Activated T-helper 9 cell treated with anti-CD3 and anti-CD28 coated beads, Interleukin-2, amount 50 U/mL, for 16 hours (primary cell): Measurements from ENCODE around the gene FCGR2B.
"Not testable (repeated sequence)": the region's sequence is repeated elsewhere in the genome, so short reads cannot be mapped to it uniquely, and the experiment has no call there.

Experiments
- DNase-seq: peaks from one replicate; pipeline ENCODE4 v3.0.0-alpha.2; 2020; ENCODE audit warnings: low read depth

Gene FCGR2B

DNA sequence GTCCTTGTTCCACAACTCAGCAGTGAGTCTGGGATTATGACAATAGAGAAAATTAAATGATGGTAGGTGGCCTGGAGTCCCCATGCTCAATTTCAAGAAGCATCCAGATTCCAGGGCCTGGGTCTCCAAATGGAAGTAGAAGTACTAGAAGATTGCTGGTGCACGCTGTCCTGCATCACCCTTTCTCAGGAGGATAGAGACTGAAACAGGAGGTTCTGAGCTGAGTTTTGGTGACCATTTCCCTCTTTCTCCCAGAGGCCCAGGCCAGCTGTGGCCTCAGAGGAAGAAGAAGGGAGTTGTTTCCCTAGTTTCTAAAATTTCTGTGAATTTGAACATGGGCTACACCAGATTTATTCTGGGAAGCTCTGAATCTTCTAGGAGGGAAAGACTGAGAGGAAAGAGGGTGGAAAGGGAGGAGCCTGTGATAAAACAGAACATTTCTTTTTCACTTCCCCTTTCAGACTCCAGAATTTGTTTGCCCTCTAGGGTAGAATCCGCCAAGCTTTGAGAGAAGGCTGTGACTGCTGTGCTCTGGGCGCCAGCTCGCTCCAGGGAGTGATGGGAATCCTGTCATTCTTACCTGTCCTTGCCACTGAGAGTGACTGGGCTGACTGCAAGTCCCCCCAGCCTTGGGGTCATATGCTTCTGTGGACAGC lies at the start of gene FCGR2B:
TSS of gene FCGR2B (plus strand) at position 460 of the 656 bp plus-strand sequence. CDS start at position 559, 99 bp downstream.
- DNase-seq: not testable (repeated sequence)

DNA sequence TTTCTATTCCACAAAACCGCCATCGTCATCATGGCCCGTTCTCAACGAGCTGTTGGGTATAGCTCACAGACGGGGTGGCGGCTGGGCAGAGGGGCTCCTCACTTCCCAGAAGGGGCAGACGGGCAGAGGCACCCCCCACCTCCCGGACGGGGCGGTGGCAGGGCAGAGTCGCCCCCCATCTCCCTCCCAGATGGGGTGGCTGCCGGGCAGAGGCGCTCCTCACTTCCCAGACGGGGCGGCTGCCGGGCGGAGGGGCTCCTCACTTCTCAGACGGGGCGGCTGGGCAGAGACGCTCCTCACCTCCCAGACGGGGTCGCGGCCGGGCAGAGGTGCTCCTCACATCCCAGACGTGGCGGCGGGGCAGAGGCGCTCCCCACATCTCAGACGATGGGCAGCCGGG lies 46.5 kb upstream of the FCGR2B start:
- DNase-seq: not testable (repeated sequence)

DNA sequence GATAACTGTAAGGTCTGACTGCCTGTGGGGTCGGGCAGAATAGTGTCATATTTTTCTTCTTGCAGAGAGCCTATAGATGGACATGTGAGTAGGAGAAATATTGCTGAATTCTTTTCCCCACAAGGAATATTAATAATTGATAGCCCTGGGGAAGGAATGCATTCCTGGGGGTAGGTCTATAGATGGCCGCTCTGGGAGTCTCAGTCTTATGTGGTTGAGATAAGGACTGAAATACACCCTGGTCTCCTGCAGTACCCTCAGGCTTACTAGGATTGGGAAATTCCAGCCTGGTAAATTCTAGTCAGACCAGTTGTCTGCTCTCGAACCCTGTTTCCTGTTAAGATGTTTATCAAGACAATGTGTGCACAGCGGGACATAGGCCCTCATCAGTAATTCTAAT lies 44.4 kb upstream of the FCGR2B start:
- DNase-seq: not testable (repeated sequence)

DNA sequence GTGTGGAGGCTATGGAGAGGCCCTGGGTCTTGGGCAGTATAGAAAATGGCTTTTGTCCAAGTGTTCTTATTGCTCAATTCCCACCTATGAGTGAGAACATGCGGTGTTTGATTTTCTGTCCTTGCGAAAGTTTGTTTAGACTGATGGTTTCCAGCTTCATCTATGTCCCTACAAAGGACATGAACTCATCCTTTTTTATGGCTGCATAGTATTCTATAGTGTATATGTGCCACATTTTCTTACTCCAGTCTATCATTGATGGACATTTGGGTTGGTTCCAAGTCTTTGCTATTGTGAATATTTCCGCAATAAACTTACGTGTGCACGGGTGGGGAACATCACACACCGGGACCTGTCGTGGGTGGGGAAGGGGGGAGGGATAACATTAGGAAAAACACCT lies 42.5 kb upstream of the FCGR2B start:
- not testable (repeated sequence) for DNase-seq

DNA sequence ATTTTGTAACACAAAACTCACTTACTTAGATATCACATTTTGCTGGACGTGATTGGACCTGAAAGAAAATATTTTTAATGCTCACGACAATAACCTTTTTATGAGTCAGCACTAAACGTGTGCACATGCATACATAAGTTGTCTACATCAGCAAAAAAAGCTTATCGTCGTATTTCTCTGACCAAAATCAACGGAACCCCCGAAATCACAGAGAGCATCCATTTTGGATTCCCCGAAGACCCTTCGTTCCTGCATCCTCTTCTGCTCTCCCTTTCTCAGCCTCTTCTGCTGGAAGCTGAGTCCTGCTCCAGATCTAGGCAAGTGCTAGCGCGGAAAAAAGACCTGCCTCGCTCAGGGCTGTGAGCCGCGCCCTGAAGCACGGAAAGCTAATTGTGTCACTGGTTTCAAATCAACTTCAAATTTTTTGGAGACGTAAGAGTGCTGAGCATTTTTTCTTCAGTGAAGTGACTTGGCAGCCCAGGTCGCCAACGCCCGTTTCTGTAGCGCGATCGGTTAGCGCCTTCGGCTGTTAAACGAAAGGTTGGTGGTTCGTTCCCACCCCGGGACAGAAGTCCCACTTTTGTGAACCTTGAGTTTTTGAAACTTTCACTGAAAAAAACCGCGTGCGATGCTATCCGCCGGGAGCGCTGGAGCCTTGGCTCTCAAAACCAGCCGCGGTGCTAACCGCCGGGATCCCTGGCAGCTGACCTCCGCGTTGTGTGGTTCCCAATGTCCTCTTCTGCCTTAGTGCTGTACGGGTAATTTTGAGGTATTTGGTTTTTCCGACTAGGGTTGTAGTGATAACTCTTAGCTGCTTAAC lies 41.6 kb upstream of the FCGR2B start:
- DNase-seq: peak; percentile 47

DNA sequence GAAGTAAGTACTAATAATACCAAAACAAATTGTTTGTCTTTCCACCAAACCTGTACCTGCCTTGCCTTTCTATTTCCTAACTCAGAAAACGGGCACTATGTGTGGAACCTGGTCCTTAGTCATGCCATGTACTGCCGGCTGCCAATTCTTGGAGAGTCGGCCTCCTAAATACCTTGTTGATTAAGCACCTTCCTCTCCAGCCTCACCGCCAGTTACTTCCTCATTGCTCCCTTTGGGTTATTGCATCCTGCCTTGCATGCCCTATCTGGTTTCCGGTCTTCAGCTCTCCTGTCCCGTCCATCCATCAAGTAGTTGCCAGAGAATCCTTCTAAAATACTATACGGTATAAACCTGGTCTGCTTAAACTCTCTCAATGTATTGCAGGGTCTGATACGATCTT lies 40.9 kb upstream of the FCGR2B start:
- DNase-seq: not testable (repeated sequence)

DNA sequence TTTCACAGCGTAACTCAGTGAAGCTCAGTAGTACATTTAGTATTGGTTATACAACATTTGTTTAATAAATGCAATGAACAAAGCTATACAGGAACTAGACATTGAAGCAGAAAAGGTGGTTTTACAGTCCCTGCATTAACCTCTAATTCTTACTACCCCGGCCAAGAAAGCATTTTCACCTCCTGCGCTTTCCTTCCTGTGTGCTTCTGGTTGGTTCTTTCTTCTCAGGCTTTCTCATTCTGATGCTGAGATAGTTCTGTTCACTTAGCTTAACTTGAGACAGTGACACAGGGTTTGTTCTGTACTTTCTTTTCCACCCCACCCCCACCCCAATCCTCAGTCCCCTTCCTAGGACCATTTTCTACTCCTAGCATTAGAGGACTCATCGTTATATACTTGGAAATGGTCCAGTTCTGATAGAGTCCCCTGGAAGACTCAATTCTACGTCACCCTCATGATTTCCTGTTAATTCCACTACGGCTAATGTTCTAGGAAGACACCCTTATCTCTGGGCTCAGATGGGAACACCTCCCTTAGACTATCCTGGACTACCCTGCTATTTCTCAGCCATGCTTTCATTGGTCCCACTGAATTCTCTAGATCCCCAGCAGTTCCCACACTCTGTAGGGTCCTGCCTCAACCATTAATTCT lies 39.4 kb upstream of the FCGR2B start:
- not testable (repeated sequence) for DNase-seq

DNA sequence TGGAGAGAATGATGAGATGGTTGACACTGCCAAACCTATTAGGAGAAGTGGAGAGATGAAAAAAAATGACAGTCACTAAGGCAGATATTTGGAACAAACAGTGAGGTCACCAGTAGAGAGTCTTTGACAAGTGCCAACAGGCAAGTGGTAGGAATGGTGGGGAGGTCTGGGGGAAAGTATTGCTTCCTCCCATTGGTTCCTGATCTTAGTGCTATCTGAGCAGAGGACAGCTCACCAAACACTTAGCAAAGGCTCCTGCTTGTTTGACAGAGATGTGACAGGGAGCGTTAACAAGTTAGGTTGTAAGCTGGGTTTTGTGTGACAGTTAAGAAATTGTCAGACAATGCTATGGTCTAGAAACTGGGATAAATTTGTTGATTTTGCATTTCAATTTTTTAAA lies 38.3 kb upstream of the FCGR2B start:
- not testable (repeated sequence) for DNase-seq

DNA sequence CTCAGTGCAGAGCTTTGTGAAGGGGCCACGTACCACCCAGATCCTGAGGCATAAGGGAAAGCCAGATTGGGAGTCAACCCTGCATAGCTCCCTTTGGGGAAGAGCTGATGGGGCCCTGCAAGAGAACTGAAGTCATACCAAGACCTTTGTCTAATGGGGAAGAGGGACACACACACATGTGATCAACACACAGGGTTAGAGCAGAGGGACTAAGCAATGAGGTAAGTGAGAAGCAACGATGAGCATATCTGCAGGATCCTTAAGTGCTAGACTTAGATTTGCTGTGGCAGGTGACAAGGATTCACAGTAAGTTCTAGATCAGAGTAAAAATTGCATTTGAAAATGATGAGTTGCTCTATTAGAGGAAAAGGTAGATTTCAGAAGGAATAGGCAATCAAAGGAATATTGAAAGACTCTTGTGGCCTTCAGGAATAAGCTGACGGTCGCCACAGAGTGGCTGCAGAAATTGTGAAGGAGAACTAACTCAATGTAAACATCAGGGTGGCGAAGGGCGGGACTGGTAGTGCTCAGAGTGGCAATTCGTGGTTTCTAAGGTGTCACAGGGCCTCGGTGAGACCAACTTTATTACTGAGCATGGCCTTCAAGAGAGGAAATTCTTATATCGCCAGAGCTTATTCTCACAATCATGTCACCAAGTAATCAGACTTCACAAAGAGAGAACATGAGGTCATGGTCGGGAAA lies 36.3 kb upstream of the FCGR2B start:
- DNase-seq: not testable (repeated sequence)

DNA sequence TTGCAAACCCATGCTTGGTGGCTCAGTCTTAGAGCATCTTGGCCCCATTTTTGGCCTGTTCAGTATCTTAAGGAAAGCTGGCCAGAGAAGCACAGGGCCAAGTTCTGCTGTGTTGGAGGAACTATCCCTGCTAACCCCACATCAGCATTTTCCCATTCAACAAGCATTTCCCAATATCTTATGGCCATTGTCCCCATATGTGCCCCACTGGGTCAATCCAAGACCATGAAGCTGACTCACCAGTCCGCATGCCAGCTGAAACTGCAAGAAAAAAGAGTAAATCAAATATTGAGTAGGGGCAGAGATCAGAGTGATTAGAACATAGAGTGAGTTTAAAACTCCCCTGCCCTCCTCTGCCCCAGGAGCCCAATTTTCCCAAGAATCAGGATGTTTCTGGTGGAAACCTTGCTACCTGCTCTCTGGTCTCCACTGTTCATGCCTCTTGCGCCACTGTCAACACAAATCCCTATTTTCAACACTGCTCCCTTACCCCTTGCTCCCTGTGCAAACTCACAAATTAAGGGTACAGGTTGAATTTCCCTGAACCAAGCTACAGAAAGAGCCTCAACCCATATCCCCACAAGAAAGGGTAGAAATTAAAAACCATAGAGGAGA lies 32.7 kb upstream of the FCGR2B start:
- DNase-seq: not testable (repeated sequence)

DNA sequence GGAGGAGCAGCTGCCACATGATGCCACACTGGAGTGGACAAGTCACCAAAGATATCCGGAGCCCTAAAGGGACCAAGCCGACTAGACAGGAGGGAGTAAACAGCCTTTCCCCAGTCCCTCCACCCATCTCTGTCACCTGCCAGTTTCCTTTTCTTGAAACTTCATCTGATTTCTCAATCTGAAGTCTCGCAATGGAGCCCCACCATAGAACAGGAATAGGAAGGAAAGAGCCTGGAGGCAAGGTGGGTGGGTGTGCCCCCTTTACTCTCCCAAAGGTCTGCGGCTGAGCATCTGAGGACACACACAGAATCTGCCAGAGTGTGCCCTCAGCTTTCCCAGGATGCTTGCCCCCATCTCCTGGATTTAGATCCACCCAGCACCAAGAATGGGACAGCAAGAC lies 31.9 kb upstream of the FCGR2B start, which contains the start of gene FCGR3B:
TSS of gene FCGR3B (minus strand) at position 101 of the 400 bp plus-strand sequence. CDS start at position 19, 82 bp downstream.
- no peak for DNase-seq

DNA sequence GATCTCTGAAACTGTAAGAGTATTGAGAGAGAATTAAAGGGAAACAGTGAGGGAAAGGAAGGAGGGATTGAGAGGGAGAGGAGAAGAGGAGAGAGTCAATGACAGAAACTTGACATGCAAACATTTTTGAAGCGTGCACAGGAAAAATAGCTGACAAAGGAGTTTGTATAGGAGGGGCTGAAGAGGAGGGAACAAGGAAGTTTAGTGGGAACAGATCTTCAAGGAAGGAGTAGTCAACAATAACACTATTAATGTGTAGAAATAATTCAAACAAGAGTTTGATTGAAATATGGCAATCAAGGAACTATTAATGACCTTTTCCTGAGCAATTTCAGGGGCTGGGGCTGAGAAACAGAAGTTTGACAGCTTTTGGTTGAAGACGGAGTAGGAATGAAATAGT lies 27.9 kb upstream of the FCGR2B start:
- not testable (repeated sequence) for DNase-seq

DNA sequence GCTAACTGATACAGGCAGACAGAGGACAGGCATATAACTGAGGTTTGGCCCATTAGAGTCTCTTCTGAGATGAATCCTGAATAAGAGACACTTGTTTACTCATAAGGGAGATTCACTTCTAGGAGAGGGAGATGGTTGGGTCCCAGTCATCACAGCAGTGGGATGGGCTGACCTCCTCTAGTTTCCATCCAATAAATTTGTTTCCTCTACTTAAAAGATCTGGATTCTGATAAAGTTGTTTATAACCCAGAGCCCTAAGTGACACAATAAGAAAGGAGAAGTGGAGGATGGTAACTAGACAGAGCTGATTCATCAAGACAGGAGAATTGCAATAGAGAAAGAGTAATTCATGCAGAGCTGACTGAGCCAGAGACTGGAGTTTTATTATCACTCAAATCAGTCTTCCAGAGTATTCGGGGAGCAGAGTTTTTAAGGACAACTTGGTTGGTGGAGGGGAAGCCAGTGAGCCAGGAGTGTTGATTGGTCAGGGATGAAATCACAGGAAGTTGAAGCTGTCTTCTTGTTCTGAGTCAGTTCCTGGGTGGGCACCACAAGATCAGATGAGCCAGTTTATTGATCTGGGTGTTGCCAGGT lies 26.7 kb upstream of the FCGR2B start:
- not testable (repeated sequence) for DNase-seq

DNA sequence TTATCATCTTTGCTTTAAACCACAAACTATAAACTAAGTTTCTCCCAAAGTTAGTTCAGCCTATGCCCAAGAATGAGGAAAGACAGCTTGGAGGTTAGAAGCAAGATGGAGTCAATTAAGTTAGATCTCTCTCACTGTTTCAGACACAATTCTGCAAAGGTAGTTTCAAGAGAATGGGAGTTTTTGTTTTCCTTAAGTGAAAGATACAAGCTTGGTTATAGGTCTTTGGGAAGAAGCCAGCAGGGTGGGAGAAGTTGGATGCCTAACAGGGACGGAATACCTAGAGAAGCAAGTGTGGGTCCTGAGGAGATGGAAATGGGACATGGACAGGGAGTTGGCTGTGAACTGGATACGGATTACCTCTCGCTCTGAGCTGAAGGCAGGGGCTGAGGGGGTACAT lies 26.0 kb upstream of the FCGR2B start:
- DNase-seq: not testable (repeated sequence)

DNA sequence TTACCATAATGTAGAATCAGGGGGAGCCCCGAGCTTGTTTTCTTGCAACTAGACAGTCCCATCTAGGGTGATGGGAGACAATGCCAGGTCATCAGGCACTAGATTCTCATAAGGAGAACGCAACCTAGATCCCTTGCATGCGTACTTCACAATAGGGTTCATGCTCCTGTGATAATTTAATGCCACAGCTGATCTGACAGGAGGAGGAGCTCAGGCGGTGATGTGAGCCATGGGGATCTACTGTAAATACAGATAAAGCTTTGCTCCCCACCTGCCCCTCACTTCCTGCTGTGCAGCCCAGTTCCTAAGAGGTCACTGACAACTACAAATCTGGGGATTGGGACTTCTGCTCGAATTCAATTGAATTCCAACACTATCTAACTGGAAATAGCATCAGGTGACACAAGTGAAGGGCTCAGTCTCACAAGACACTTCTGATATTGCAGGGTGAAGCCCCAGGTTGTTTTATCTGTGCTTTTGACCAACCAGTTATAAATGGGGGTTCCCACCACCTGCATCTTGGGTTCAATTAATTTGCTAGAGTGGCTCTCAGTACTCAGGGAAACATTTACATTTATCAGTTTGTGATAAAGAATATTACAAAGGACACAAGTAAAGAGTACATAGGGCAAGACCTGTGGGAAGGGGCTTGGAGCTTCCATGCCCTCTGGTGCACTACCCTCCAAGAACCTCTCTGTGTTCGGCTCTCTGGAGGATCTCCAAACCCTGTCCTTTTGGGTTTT lies 24.5 kb upstream of the FCGR2B start:
- not testable (repeated sequence) for DNase-seq

DNA sequence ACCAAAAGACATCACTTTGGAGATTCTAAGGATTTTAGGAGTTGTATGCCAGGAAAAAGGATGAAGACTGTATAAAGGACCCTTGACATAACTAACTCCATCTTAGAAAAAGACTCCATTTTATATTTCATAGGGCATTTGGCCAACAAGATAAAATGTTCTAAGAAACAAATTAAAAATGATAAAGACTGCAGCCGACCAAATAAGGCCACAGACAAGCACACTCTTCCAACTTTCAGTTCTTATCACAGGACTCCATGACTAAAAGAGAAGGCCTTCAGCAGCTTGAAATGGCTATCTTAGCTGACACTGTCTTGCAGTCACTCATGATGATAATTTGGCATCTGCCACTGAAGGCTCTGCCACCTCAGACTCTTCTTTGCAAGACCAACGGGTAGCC lies 23.7 kb upstream of the FCGR2B start:
- not testable (repeated sequence) for DNase-seq

DNA sequence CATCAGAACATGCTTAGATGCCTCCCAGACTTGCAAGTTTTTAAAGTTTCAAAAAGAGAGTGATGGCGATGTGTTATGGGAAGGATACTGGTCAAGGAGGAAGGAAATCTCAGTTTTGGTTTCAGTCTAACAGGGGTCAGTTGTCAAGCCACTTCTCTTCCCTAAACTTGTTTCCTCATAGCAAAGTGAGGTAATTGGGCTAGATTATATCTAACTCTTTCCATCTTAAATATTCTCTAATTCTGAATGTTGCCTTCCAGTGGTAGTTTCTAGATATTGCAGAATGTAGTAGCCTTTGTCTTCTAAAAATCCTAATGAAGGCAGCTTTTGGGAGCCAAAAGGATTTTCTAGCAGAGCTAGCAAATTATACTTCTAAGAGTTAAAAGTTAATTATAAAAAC lies 20.2 kb upstream of the FCGR2B start:
- DNase-seq: not testable (repeated sequence)

DNA sequence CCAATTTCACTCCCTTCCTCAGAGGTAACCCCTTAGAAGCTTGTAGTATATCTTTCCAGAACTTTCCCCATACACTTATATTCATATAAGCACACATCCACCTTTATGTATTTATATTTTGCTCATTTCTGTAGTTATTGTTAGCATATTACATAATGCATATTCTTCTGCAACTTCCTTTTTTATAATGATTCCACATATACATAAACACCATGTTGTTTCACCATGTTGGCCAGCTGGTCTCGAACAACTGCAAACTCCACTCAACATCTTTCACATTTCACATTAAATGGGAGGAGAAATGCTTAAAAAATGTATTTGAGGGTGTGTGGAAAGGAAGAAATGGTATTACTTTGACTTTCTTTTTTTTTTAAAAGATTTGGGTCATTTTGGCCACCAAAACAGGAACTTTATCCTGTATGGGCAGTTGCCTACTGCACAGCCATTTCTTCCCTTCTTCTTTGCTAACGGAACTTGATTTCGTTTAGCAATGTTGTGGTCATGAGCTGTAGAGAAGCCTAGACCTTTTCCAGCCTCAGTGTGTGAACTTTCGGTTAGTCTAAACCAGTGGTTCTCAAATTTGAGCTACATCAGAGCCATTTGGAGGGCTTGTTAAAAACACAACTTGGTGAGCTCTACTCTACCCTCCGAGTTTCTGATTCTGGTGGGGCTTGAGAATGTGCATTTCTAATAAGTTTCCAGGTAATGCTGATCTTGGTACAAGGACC lies 19.3 kb upstream of the FCGR2B start:
- not testable (repeated sequence) for DNase-seq

DNA sequence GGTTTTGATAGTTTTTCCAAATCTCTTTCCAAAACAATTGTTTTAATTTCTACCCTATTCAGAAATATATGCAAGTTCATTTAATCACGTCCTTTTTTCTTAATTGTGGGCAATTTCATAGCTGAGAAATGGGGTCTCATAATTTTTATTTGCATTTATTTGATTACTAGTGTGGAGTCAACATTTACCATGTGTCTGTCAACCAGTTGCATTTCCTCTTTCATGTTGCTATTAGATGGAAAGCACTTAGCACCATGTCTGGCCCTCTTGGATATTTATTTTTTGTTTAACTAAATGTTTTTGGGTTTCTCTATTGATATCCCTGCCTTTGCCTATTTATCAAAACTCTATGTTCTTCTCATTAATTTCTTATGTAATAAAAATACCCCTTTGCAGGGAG lies 18.1 kb upstream of the FCGR2B start:
- DNase-seq: not testable (repeated sequence)
